Measurements from ENCODE around the gene UVRAG. TPM values are rescaled to one million over a fixed set of nuclear protein-coding genes. Genes with fewer than 3 reads are reported as not detected.

The UVRAG gene
- total and polyA plus RNA-seq, 8 donors, result 4.7 to 55.5 (median 20.5) TPM

- TF ChIP-seq POLR2AphosphoS5 (IDR thresholded peaks at IDR 0.05), result no peak
- no peak for TF ChIP-seq EP300 (IDR thresholded peaks at IDR 0.05)
- TF ChIP-seq POLR2A (IDR thresholded peaks at IDR 0.05), result no peak
- TF ChIP-seq, protein P1, sequence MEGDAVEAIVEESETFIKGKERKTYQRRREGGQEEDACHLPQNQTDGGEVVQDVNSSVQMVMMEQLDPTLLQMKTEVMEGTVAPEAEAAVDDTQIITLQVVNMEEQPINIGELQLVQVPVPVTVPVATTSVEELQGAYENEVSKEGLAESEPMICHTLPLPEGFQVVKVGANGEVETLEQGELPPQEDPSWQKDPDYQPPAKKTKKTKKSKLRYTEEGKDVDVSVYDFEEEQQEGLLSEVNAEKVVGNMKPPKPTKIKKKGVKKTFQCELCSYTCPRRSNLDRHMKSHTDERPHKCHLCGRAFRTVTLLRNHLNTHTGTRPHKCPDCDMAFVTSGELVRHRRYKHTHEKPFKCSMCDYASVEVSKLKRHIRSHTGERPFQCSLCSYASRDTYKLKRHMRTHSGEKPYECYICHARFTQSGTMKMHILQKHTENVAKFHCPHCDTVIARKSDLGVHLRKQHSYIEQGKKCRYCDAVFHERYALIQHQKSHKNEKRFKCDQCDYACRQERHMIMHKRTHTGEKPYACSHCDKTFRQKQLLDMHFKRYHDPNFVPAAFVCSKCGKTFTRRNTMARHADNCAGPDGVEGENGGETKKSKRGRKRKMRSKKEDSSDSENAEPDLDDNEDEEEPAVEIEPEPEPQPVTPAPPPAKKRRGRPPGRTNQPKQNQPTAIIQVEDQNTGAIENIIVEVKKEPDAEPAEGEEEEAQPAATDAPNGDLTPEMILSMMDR (IDR thresholded peaks at IDR 0.05), result no peak
- intact Hi-C loops (cut with DNase I; ENCODE audit: low total_unique reads), result no loop called here
- no peaks in the 10 kb centered on the region for H3K9me3 ChIP-seq
- peaks cover 0 to 31% (median 6%) of the 10 kb centered on the region in 4 donors for H3K4me1 ChIP-seq
- no peaks in the 10 kb centered on the region for H3K36me3 ChIP-seq
- no peaks in the 10 kb centered on the region for H3K27me3 ChIP-seq
- H3K27ac ChIP-seq, result no peak overlapping the region
- no peak overlapping the region for H3K4me3 ChIP-seq
- DNase-seq, result no peak
These were observed 90.4 kb downstream of the UVRAG start for GRCh38 chr11:75905434-75905833.

DNA sequence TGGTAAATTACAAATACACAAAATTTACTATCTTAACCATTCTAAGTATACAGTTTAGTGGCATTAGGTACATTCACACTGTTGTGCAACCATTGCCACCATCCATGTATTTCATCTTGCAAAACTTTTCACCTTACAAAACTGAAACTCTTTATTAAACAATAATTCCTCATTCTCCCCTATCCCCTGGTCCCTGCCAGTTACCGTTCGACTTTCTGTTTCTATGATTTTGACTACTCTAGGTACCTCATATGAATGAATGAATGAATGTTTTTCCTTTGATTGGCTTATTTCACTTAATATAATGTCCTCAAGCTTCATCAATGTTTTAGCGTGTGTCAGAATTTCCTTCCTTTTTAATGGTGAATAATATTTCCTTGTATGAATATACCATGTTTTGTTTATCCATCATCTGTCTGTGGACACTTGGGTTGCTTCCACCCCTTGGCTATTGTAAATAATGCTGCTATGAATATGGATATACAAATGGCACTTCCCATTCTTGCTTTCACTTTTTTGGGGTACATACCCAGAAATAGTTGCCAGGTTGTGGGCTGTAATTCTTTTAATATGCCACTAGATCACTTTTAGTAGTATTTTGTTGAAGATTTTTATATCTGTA, 93.0 kb downstream of the UVRAG start:
- no peak overlapping the region for H3K4me3 ChIP-seq
- H3K27me3 ChIP-seq, result no peaks in the 10 kb centered on the region
- H3K4me1 ChIP-seq, result peaks cover 0 to 13% (median 0%) of the 10 kb centered on the region in 4 donors
- intact Hi-C loops (cut with DNase I; ENCODE audit: low total_unique reads), result no loop called here
- no peaks in the 10 kb centered on the region for H3K9me3 ChIP-seq
- H3K27ac ChIP-seq, result no peak overlapping the region
- 81 to 89% (median 86%) methylated on average over 3 of the region's 3 CpGs for WGBS, 5 donors
- TF ChIP-seq POLR2A (IDR thresholded peaks at IDR 0.05) (no peak), POLR2AphosphoS5 (IDR thresholded peaks at IDR 0.05) (no peak), EP300 (IDR thresholded peaks at IDR 0.05) (no peak)
- TF ChIP-seq, protein P1 (IDR thresholded peaks at IDR 0.05), result no peak
- DNase-seq, result no peak
- peaks cover 0 to 12% (median 5%) of the 10 kb centered on the region in 4 donors for H3K36me3 ChIP-seq

DNA sequence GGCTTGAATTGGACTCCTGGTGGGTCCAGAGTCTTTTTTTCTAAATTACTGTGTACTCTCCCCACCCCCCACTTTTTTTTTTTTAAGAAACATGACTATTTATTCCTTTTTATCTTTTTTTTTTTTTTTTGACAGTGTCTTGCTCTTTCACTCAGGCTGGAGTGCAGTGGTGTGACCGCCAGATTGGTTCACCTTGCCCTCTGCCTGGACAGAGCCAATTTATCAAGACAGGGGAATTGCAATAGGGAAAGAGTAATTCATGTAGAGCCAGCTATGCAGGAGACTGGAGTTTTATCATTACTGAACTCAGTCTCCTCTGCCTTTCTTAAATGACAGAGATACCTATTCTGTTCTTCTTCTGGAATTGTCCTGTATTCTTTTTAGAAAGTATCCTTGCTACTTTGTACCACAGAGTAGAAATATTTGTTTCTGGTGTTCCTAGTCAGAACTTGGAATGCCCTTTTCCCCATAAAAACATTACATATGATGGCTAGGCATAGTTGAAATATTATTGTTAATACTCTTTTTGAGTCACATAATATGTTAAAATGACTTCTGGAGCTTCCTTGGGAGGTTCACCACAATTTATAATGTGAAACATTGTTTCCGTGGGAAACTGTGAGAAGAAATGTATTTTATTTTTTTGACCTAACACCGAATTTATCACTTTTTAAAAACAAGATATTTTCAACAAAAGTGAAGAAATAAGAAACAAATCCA, 95.6 kb downstream of the UVRAG start:
- no peak for DNase-seq
- intact Hi-C loops (cut with DNase I; ENCODE audit: low total_unique reads), result no loop called here

GRCh38 chr11:75911459-75911858, 96.4 kb downstream of the UVRAG start:
- Histone ChIP-seq H3K4me1 (peaks cover 0 to 9% (median 0%) of the 10 kb centered on the region in 4 donors), H3K9me3 (no peaks in the 10 kb centered on the region), H3K27ac (no peak overlapping the region), H3K36me3 (peaks cover 0 to 20% (median 11%) of the 10 kb centered on the region in 4 donors), H3K27me3 (no peaks in the 10 kb centered on the region), H3K4me3 (no peak overlapping the region)
- TF ChIP-seq POLR2AphosphoS5 (IDR thresholded peaks at IDR 0.05), result no peak
- no peak for TF ChIP-seq POLR2A (IDR thresholded peaks at IDR 0.05)
- TF ChIP-seq EP300 (IDR thresholded peaks at IDR 0.05), result no peak
- TF ChIP-seq, protein P1 (IDR thresholded peaks at IDR 0.05), result no peak
- no peak for DNase-seq
- 91 to 98% (median 95%) methylated on average over 10 to 11 of the region's 11 CpGs for WGBS, 5 donors
- intact Hi-C loops (cut with DNase I; ENCODE audit: low total_unique reads), result no loop called here

More for the DNA sequence above, 95.6 kb downstream of the UVRAG start:
- no peak overlapping the region for H3K27ac ChIP-seq
- 89 to 97% (median 95%) methylated on average over 3 of the region's 3 CpGs for WGBS, 5 donors
- peaks cover 0 to 20% (median 11%) of the 10 kb centered on the region in 4 donors for H3K36me3 ChIP-seq
- H3K4me1 ChIP-seq, result peaks cover 0 to 9% (median 0%) of the 10 kb centered on the region in 4 donors
- no peaks in the 10 kb centered on the region for H3K9me3 ChIP-seq
- no peak for TF ChIP-seq EP300 (IDR thresholded peaks at IDR 0.05)
- no peak for TF ChIP-seq POLR2A (IDR thresholded peaks at IDR 0.05)
- TF ChIP-seq, protein P1 (IDR thresholded peaks at IDR 0.05), result no peak
- TF ChIP-seq POLR2AphosphoS5 (IDR thresholded peaks at IDR 0.05), result no peak
- no peak overlapping the region for H3K4me3 ChIP-seq
- H3K27me3 ChIP-seq, result no peaks in the 10 kb centered on the region

Data from stomach (tissue), 9 donors.